CD4-positive, alpha-beta T cell treated with Interleukin-17A for 1 hour (primary cell): ENCODE measurements around the gene INPP5J.
"Not testable (repeated sequence)": the region's sequence is repeated elsewhere in the genome, so short reads cannot be mapped to it uniquely, and the experiment has no call there.

ENCODE experiments used
- DNase-seq: peaks from one replicate; pipeline ENCODE4 v3.0.0-alpha.2; 2020

Gene INPP5J

DNA sequence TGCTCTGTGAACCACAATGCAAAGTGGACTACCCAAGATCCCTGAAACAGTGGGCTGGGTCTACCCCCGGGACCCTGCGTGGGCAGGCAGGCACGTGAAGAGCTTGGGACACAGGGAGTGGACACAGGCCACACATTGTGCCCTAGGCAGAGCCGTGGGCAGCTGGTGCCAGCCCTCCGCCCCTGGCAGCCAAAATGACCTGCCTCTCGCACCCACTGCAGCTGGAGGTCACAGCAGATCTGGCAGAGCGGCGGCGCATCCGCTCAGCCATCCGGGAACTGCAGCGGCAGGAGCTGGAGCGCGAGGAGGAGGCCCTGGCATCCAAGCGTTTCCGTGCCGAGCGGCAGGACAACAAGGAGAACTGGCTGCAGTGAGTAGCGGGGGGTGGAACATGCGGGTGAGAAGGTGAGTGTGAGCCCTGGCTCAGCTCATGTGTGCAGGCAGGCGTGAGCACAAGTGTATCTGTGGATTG lies 35.0 kb upstream of the INPP5J start:
- DNase-seq: no peak

- no peak for DNase-seq
Observed at GRCh38 chr22:31088233-31088986, 34.4 kb upstream of the INPP5J start.

GRCh38 chr22:31089160-31090100 lies 33.3 kb upstream of the INPP5J start:
- DNase-seq: peak; percentile 52

DNA sequence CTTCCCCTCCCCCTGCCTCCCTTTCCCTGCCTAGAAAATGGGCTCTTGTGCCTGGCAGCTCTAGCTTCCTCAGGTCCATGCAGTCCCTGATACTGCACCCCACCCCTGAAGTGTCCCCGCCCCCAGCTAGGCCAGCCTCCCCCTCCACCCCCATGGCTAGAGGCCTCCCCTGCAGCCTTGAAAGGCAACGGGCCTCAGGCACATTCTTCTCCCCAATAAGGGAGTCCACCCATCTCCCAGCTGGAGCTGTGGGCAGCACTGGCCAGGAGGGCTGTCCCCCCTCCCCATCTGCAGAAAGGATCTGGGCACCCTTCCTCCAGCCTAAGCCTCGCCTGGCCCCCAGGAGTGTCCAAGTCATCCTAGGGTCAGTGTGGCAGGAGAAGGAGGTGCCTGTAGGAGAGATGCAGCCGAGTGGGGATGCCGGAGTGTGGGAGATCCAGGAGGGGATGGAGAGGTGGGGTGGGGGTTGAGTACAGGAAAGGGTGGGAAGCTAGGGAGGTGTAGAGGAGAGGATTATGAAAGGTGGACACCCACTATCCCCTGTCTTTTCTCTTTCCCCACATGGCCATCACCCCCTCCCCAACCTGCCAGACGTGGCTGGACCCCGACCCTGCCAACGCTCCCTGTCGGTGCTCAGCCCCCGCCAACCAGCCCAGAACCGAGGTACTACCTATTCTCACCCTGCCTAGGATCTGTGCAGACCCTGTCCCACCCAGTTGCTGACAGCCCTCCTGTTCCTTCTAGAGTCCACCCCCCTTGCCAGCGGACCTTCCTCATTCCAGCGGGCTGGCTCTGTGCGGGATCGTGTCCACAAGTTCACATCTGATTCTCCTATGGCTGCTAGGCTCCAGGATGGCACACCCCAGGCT lies 32.3 kb upstream of the INPP5J start:
- no peak for DNase-seq

DNA sequence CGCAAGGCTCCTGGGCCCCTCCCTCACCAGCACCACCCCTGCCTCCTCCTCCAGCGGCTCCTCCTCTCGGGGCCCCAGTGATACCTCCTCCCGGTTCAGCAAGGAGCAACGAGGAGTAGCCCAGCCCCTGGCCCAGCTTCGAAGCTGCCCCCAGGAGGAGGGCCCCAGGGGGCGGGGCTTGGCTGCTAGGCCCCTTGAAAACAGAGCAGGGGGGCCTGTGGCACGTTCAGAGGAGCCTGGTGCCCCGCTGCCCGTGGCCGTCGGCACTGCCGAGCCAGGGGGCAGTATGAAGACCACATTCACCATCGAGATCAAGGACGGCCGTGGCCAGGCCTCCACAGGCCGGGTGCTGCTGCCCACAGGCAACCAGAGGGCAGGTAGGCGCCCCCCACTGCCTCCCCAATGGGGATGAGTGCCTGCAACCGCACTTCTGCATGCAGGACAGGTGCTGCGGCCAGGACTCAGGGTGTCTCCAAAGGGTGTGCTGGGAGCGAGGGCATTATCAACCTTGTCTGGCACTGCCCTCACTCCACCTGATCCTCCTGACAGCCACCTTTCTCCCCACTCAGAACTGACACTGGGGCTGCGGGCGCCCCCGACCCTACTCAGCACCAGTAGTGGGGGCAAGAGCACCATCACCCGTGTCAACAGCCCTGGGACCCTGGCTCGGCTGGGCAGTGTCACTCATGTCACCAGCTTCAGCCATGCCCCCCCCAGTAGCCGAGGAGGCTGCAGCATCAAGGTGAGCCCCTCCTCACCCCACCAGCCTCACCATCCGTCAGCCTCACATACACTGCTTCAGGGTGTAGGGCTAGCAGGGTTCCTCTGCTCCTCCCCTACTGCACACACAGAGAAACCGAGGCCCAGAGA lies 31.4 kb upstream of the INPP5J start:
- DNase-seq: no peak

GRCh38 chr22:31092161-31092560 lies 30.6 kb upstream of the INPP5J start:
- no peak for DNase-seq

GRCh38 chr22:31093086-31093850 lies 29.5 kb upstream of the INPP5J start:
- no peak for DNase-seq

DNA sequence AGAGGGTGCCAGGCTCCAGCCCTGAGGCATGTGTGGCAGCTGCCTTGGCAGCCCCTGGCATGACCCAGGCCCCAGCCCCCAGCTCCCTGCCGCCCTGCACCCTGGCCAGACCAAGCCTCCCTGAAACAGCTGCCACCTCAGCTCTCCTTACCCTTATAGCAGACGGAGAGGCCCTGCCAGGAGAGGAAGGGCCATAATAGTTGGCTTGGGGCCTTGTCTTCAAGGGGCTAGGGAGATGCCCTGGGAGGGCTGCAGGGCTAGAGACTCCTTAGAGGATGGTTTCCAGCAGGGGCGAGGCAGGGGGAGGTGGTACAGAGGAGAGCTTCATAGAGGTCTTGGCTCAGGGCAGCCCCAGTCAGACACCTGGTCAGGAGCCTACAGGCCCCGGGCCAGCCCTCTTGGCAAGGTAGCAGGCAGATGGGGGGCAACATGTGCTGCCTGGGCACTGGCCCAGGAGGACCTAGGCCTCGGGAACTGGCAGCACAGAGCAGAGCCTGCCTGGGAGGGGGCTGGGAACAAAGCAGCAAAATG lies 28.7 kb upstream of the INPP5J start:
- no peak for DNase-seq

DNA sequence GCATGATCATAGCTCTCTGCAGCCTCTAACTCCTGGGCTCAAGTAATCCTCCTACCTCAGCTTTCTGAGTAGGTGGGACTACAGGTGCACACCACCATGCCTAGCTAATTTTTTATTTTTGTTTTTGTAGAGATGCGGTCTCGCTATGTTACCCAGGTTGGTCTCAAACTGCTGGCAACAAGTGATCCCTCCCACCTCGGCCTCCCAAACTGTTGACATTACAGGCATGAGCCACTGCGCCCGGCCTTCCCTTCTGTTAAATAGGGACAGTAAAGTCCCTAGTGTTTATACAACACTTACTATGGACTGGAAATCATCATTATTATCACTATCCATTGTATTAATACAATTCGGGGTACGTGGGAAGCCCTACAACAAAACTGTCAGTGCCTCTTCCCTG lies 28.0 kb upstream of the INPP5J start:
- DNase-seq: no peak

DNA sequence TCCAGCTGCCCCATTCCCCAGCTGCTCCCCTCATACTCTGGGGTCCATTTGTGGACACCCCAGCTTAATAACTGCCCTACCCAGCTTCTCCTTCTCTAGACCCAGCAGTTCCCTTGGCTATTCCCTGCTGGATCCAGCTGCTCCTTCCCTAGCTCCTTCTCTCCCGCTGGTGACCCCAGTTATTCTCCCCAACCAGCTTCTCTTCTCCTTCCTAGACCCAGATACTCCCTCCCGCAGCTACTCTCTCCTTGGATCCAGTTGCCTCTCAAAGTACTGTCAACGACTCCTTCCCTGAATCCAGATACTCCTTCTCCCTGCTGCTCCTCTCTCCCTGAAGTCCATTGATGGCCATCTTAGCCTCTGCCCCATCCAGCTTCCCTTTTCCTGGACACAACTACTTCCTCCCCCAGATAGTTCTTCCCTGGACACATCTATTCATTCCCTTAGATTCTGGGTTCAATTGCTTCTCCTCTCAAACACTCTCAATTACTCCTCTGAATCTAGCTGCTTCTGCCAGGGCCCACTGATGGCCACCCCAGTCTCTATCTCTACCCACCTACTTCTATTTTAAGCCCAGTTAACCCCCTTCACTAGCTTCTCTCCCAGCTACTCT lies 27.0 kb upstream of the INPP5J start:
- no peak for DNase-seq

DNA sequence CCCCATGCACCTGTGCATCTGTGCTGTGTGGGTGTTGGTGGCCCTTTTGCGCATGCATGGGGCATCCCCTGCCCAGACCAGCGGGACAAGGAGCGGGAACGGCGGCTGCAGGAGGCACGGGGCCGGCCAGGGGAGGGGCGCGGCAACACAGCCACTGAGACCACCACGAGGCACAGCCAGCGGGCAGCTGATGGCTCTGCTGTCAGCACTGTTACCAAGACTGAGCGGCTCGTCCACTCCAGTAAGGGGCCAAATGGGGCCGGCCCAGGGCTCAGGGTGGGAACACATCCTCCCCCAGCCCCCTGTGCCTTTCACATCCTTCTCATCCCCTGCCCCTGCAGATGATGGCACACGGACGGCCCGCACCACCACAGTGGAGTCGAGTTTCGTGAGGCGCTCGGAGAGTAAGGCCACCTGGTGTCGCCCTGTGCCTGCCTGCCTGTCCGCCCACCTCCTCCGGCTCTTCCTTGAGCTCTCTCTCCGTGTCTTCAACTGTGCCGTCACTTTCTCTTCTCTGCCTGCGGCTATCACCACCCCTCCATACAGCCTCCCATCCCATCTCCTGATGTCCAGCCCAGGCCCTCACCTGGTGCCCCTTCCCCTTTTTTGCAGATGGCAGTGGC lies 26.0 kb upstream of the INPP5J start:
- DNase-seq: no peak

- not testable (repeated sequence) for DNase-seq
Observed at GRCh38 chr22:31097539-31097938, 25.2 kb upstream of the INPP5J start.

DNA sequence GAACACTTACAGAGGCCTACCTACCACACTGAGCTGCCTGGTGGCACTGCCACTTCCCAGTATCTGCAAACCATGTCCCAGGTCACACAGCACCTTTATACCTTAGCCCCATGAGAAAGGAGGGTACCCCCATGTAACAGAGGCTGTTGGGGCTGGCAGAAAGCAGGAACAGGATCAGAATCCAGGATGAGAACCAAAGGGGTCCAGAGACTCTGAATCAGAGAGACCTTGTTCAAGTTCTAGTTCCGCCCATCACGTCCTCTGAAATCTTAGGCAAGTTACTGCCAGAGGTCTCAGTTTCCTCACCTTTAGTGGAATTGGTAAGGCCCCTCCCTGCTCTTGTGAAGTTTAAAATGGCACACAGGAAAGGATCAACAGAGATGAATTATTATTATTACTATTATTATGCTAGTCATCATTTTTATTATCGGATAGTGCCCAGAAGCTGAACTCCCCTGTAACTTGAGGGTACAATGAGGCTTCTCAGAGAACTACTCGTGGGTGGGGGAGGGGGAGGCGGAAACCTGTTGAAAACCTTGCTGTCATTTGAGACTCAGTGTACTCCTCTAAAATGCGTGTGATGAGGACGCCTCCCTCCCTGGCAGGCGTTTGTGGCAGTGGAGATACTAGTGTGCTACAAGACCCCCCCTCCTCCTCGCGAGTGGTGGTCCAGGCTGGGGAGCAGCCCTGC lies 24.7 kb upstream of the INPP5J start:
- no peak for DNase-seq

- DNase-seq: no peak
Observed at GRCh38 chr22:31098632-31099110, 24.1 kb upstream of the INPP5J start.

- no peak for DNase-seq
Observed at GRCh38 chr22:31099386-31099785, 23.4 kb upstream of the INPP5J start.

GRCh38 chr22:31099841-31100761 lies 22.7 kb upstream of the INPP5J start:
- no peak for DNase-seq

DNA sequence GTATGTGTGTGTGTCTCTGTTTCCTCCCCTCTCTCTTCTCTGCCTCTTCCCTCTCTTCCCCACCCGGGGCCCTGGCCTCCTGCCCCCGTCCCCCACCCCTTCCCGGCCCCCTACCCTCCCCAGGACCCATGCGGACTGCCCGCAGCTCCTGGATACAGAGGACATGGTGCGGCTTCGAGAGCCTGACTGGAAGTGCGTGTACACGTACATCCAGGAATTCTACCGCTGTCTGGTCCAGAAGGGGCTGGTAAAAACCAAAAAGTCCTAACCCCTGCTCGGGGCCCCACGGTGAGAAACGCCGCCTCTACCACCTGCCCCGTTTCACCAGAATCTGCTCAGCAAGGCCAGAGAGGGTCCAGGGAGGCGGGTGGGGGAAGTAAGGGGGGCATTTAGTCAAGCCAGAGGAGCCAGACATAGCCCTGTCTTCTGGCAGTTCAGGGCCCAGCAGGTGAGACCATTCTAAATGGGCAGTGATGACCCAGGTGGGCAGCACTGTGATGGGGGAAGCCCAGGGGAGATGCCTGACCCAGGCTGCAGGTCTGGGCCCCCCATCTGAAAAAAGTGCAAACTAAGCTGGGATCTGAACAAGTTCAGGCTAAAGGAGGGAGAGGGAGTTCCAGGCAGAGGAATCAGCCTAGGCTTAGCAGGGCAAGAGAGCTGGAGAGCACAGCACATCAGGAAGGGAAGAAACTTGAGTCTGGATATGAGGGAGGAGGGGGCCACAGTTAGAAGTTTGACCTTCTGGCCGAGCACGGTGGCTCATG lies 21.8 kb upstream of the INPP5J start:
- no peak for DNase-seq
